Glutamatergic neuron (in vitro differentiated cells): ENCODE data around the gene DHRS4L2. TPM values are rescaled to one million over a fixed set of nuclear protein-coding genes. Genes with fewer than 3 reads are reported as not detected.
"Not testable (repeated sequence)": the region's sequence is repeated elsewhere in the genome, so short reads cannot be mapped to it uniquely, and the experiment has no call there.

Experiments used
- DNase-seq: peaks from one replicate; pipeline ENCODE4 v3.0.0; 2022
- H3K27ac Mint-ChIP-seq: one replicate; pipeline ENCODE4 v1.8.0; 2020; ENCODE audit warnings: mild to moderate bottlenecking, mixed read lengths, inconsistent platforms; ENCODE audit not compliant: unreplicated experiment
- H3K27me3 Mint-ChIP-seq: one replicate; pipeline ENCODE4 v1.8.0; 2020; ENCODE audit warnings: mild to moderate bottlenecking, moderate library complexity, mixed read lengths, inconsistent platforms; ENCODE audit not compliant: unreplicated experiment
- H3K36me3 Mint-ChIP-seq: one replicate; pipeline ENCODE4 v1.8.0; 2020; ENCODE audit warnings: mild to moderate bottlenecking, mixed read lengths, inconsistent platforms; ENCODE audit not compliant: unreplicated experiment
- H3K4me1 Mint-ChIP-seq: one replicate; pipeline ENCODE4 v1.8.0; 2020; ENCODE audit warnings: mild to moderate bottlenecking, low read depth, mixed read lengths, inconsistent platforms; ENCODE audit not compliant: unreplicated experiment
- H3K4me3 Mint-ChIP-seq: one replicate; pipeline ENCODE4 v1.8.0; 2020; ENCODE audit warnings: mild to moderate bottlenecking, mixed read lengths, inconsistent platforms; ENCODE audit not compliant: unreplicated experiment
- H3K9me3 Mint-ChIP-seq: one replicate; pipeline ENCODE4 v1.8.0; 2020; ENCODE audit warnings: mild to moderate bottlenecking, moderate library complexity, mixed read lengths, inconsistent platforms; ENCODE audit not compliant: unreplicated experiment
- CTCF ChIP-seq: fragments of 200-600 bp; sonication (generic); IDR thresholded peaks from one replicate; pipeline ENCODE4 v1.5.0; 2021; ENCODE audit not compliant: partially characterized antibody, unreplicated experiment
- total RNA-seq: library from RNA; stranded (reverse); fragmentation: NEBNext Ultra II Directional; extraction: Animal tissue kit (Norgen Biotek cat#: 25700); gene quantifications from one replicate; pipeline ENCODE4 v1.2.1, GENCODE V29; 2021; ENCODE audit not compliant: unreplicated experiment

DHRS4L2 gene
- total RNA-seq, 1 donor from 2014 or later: 10.4 TPM

- Mint-ChIP-seq H3K27me3 (peaks cover 9% of the 10 kb centered on the region), H3K9me3 (peaks cover 4% of the 10 kb centered on the region), H3K4me3 (no peak overlapping the region), H3K27ac (no peak overlapping the region), H3K36me3 (no peaks in the 10 kb centered on the region), H3K4me1 (peaks cover 10% of the 10 kb centered on the region)
- no peak for TF ChIP-seq CTCF
- no peak for DNase-seq
These were observed 3.7 kb upstream of the DHRS4L2 start for GRCh38 chr14:23984891-23985602.

GRCh38 chr14:23988223-23988606 is 514 bp upstream of the DHRS4L2 start:
- DNase-seq, H3K27me3 Mint-ChIP-seq, H3K27ac Mint-ChIP-seq, H3K36me3 Mint-ChIP-seq, H3K9me3 Mint-ChIP-seq: not testable (repeated sequence)
- peaks cover 10% of the 10 kb centered on the region for H3K4me1 Mint-ChIP-seq
- peak overlapping the region; percentile 8 for H3K4me3 Mint-ChIP-seq

- H3K9me3 Mint-ChIP-seq, H3K36me3 Mint-ChIP-seq, DNase-seq, H3K4me3 Mint-ChIP-seq, H3K27me3 Mint-ChIP-seq, H3K27ac Mint-ChIP-seq: not testable (repeated sequence)
- H3K4me1 Mint-ChIP-seq: peaks cover 10% of the 10 kb centered on the region
These were observed 1.2 kb downstream of the DHRS4L2 start for GRCh38 chr14:23989734-23990445.

DNA sequence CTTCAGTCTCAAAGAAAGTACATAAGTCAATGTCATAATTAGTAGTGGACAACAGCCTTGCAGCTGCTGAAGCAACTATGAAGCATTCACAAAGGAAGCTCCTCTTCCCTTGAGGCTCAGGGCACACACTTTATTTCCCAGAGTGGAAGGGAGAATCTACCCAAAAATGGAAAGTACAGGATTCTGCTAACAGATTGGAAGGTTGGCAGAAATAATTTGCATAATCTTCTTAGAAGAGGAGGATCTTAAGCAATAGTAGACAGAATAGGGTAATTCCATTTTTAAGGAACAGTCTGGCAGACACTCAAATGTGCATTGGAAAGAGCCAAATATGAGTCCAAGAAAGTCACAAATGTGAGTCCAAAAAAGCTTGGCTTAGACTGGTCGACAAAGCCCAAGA is 2.2 kb downstream of the DHRS4L2 start:
- peaks cover 10% of the 10 kb centered on the region for H3K4me1 Mint-ChIP-seq
- not testable (repeated sequence) for H3K4me3 Mint-ChIP-seq, H3K36me3 Mint-ChIP-seq, H3K9me3 Mint-ChIP-seq, H3K27ac Mint-ChIP-seq, DNase-seq, H3K27me3 Mint-ChIP-seq

GRCh38 chr14:23993042-23993441 is 4.3 kb downstream of the DHRS4L2 start:
- H3K27me3 Mint-ChIP-seq, H3K27ac Mint-ChIP-seq, H3K9me3 Mint-ChIP-seq, H3K4me1 Mint-ChIP-seq, DNase-seq, H3K36me3 Mint-ChIP-seq, H3K4me3 Mint-ChIP-seq: not testable (repeated sequence)

- not testable (repeated sequence) for H3K9me3 Mint-ChIP-seq, H3K4me3 Mint-ChIP-seq, H3K27me3 Mint-ChIP-seq, H3K4me1 Mint-ChIP-seq, H3K27ac Mint-ChIP-seq, H3K36me3 Mint-ChIP-seq, DNase-seq
These were observed 7.3 kb downstream of the DHRS4L2 start for GRCh38 chr14:23996009-23996408.

GRCh38 chr14:23996825-23997224 is 8.1 kb downstream of the DHRS4L2 start:
- not testable (repeated sequence) for H3K9me3 Mint-ChIP-seq, H3K36me3 Mint-ChIP-seq, H3K27ac Mint-ChIP-seq, DNase-seq, H3K27me3 Mint-ChIP-seq, H3K4me3 Mint-ChIP-seq, H3K4me1 Mint-ChIP-seq

DNA sequence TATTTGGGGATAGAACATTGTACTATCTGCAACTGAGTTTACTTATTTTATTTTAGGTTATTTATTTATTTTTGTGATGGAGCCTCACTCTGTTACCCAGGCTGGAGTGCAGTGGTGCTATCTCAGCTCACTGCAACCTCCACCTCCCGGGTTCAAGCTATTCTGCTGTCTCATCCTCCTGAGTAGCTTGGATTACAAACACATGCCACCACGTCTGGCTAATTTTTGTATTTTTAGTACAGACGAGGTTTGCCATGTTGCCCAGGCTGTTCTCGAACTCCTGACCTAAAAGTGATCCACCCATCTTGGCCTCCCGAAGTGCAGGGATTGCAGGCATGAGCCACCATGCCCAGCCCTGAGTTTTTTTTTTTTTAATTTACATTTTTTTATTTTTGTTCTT is 10.9 kb downstream of the DHRS4L2 start:
- not testable (repeated sequence) for H3K36me3 Mint-ChIP-seq, H3K27me3 Mint-ChIP-seq, DNase-seq, H3K4me3 Mint-ChIP-seq, H3K9me3 Mint-ChIP-seq, H3K27ac Mint-ChIP-seq, H3K4me1 Mint-ChIP-seq

DNA sequence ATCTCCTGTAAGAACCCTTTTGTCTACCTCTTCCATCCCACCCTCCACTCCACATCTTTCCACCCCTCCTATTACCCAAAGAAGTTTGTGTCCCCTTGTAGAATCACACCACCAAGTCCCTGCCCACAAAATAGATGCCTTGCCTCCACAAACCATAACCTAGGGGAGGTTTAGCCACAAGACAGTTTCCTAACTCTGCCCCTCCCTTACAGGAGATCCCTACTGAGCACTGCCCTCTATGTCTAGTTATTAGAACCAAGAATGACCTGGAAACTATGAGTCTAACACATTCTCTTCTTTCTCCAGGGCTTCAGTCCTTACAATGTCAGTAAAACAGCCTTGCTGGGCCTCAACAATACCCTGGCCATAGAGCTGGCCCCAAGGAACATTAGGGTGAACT is 12.3 kb downstream of the DHRS4L2 start:
- H3K4me3 Mint-ChIP-seq, DNase-seq, H3K9me3 Mint-ChIP-seq, H3K36me3 Mint-ChIP-seq, H3K27me3 Mint-ChIP-seq, H3K27ac Mint-ChIP-seq, H3K4me1 Mint-ChIP-seq: not testable (repeated sequence)

DNA sequence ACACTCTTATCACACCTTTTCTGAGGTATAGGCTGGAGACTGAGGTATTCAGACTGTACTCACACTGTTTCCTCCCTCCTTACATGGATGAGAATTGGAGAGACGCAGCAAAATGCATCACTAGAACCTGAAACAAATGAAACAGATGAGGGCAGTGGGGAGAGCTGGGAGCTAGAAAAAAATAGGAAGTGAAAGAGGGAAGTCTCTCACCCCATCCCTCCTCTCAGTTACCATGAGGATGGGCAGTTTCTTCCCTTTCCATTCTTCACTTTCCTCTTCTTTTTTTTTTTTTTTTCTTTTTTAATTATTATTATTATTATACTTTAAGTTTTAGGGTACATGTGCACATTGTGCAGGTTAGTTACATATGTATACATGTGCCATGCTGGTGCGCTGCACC is 12.9 kb downstream of the DHRS4L2 start:
- not testable (repeated sequence) for H3K9me3 Mint-ChIP-seq, H3K4me3 Mint-ChIP-seq, H3K4me1 Mint-ChIP-seq

DNA sequence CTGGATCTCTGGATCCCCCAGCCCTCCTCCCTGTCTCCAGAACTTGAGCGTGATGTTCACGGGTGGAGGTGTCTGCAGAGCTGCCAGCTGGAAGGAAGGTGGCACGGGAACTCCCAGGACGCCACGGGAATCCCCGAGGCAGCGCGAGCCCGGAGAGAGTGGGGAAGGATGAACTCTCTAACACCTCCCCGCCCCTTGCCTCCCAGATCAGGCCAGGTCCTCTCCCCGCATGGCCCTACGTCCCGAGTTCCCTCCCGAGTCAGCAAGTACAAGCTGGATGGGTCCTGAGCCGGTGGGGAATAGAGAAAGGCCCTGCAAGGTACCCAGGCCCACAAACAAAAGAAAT is 17.7 kb downstream of the DHRS4L2 start:
- H3K27me3 Mint-ChIP-seq, H3K4me3 Mint-ChIP-seq: not testable (repeated sequence)
- peaks cover 10% of the 10 kb centered on the region for H3K4me1 Mint-ChIP-seq

More for the DNA sequence above, 12.9 kb downstream of the DHRS4L2 start:
- H3K36me3 Mint-ChIP-seq, H3K27me3 Mint-ChIP-seq, H3K27ac Mint-ChIP-seq, DNase-seq: not testable (repeated sequence)

More for the DNA sequence above, 17.7 kb downstream of the DHRS4L2 start:
- DNase-seq, H3K27ac Mint-ChIP-seq, H3K9me3 Mint-ChIP-seq, H3K36me3 Mint-ChIP-seq: not testable (repeated sequence)
